Endothelial cell of umbilical vein (primary cell): ENCODE results near the gene MKKS.

Experiments
- CTCF ChIP-seq, 2 donors: IDR thresholded peaks; 1 replicate in 1 of 2; 2 replicates in 1 of 2; pipeline ENCODE4 v1.5.1; 2011; ENCODE audit warnings: low read length in 2 of 2, mild to moderate bottlenecking in 2 of 2, moderate library complexity in 2 of 2, control low read depth in 1 of 2, inconsistent platforms in 1 of 2, low read depth in 1 of 2; ENCODE audit not compliant: insufficient read depth in 1 of 2; ENCODE audit errors: extremely low read depth in 1 of 2
- EZH2 ChIP-seq: IDR thresholded peaks from 2 replicates; pipeline ENCODE4 v1.6.1; 2012; ENCODE audit warnings: borderline replicate concordance, low read depth, mild to moderate bottlenecking, moderate library complexity, low read length, inconsistent platforms; ENCODE audit not compliant: severe bottlenecking
- FOS ChIP-seq: IDR thresholded peaks from 2 replicates; pipeline ENCODE4 v1.6.1; 2011; ENCODE audit warnings: mild to moderate bottlenecking, low read length, moderate library complexity, borderline replicate concordance; ENCODE audit not compliant: insufficient read depth
- GATA2 ChIP-seq: IDR thresholded peaks from 2 replicates; pipeline ENCODE4 v1.7.0; 2011; ENCODE audit warnings: low read depth, mild to moderate bottlenecking, moderate library complexity, mixed read lengths, low read length; ENCODE audit not compliant: insufficient read length, insufficient read depth
- JUN ChIP-seq: IDR thresholded peaks from 2 replicates; pipeline ENCODE4 v1.6.1; 2011; ENCODE audit warnings: borderline replicate concordance, low read depth; ENCODE audit not compliant: insufficient read length, insufficient read depth
- MYC ChIP-seq: IDR thresholded peaks from one replicate; pipeline ENCODE4 v1.6.1; 2011; ENCODE audit warnings: mild to moderate bottlenecking, low read depth, low read length
- POLR2A ChIP-seq: IDR thresholded peaks from 2 replicates; pipeline ENCODE4 v1.6.1; 2012; ENCODE audit warnings: low read depth, mild to moderate bottlenecking, control low read depth, low read length
- POLR2AphosphoS5 ChIP-seq: IDR thresholded peaks from 2 replicates; pipeline ENCODE4 v1.6.1; 2012; ENCODE audit warnings: low read depth, mild to moderate bottlenecking, control low read depth, low read length, moderate library complexity; ENCODE audit not compliant: insufficient read depth
- TF ChIP-seq, protein P1 (sequence below): IDR thresholded peaks from 2 replicates; pipeline ENCODE4 v1.6.1; 2011; ENCODE audit not compliant: insufficient read depth, insufficient read length

GRCh38 chr20:10429443-10429981 lies 4.5 kb downstream of the MKKS start:
- no peak for TF ChIP-seq POLR2A
- no peak for TF ChIP-seq EZH2
- TF ChIP-seq, protein P1, sequence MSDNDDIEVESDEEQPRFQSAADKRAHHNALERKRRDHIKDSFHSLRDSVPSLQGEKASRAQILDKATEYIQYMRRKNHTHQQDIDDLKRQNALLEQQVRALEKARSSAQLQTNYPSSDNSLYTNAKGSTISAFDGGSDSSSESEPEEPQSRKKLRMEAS: no peak
- no peak for TF ChIP-seq CTCF (IDR thresholded peaks at IDR 0.05; ENCODE audit: extremely low read depth in 1 of 2, insufficient read depth in 1 of 2, low read depth in 1 of 2, low read length in 2 of 2)
- TF ChIP-seq GATA2: no peak
- no peak for TF ChIP-seq MYC
- TF ChIP-seq FOS: no peak
- TF ChIP-seq POLR2AphosphoS5: no peak
- no peak for TF ChIP-seq JUN
